NCI-H146 (cell line): ENCODE measurements around the gene WWOX.
"Not testable (repeated sequence)": the region's sequence is repeated elsewhere in the genome, so short reads cannot be mapped to it uniquely, and the experiment has no call there.

ENCODE experiments used
- DNase-seq: peaks from one replicate; lab custom pipeline; 2025; lab: John Stamatoyannopoulos, UW

Gene WWOX

GRCh38 chr16:78099271-78100111, at the start of gene WWOX:
Gene WWOX (plus strand): TSS chr16:78099654.
- peak; percentile 95 for DNase-seq

GRCh38 chr16:78050734-78051400, 48.6 kb upstream of the WWOX start:
- no peak for DNase-seq

DNA sequence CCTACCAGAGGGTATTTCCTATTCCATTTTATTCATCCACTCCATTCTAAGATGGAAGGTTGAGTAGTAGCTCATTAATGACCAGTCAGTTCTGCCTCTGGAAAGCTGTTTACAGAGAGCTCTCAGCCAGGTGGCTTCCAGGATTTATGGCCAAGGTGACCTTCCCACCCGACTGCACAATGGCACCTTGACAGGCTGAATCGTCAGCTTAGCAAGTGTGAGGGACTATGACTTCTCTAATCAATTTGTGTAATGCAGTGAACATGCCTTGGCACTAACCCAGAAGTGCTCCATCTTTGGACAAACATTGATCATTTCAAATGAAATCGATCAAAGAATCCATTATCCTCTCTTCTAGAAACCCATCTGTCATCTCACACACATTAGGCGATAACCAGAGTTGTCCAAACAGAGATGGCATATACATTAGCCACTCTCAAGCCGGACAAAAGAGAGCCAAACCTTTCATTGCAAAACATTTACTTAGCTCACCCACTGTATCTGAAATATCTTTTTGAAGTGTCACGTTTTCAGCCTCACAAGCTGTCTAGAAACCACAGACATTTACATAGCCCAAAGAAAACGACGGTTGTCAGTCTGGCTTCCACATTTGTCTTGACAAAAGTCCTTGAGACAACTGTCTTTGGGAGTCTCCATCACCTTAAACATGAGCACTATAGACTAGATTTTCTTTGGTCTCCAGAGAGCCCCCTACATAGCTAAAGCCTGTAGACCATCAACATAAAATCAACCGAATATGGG, 41.5 kb upstream of the WWOX start:
- peak; percentile 62 for DNase-seq

- not testable (repeated sequence) for DNase-seq
Observed at GRCh38 chr16:78059806-78060205, 39.6 kb upstream of the WWOX start.

DNA sequence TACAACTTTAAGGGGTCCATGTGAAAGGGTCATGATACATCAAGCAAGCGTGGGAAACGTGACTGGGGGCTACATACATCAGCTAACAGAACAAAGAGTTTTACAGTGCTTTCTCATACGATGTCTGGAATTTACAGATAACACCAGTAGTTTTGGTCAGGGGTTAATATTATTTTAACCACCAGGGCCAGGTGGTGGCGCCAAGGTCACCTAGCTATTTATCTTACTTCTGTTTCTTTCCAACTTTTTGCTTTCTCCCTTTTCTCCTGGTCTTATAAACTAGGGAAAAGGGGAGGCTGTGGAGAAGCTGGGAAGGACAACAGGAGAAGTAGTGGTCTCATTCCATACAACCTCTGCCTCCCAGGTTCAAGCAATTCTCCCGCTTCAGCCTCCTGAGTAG, 39.2 kb upstream of the WWOX start:
- no peak for DNase-seq

- peak; percentile 3 for DNase-seq
Observed at GRCh38 chr16:78060809-78061208, 38.6 kb upstream of the WWOX start.

DNA sequence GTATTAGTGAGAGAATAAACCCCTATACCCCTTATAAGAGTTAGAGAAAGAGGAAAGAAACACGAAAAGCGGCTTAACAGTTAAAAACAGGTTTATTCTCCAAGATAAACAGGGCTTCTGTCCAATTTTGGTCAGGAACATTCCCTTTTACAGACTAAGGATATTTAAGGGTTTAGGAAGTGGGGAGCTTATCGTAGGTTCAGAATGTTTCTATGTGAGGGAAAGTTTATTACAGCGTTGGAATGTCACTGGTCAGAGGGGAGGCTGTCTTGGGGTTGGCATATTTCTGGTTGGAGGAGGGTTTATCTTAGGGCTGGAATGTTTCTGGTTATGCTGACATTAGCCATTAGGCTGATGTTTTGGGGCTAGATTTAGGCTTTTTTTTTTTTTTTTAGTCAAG, 34.1 kb upstream of the WWOX start:
- DNase-seq = no peak

- DNase-seq = no peak
Observed at GRCh38 chr16:78069913-78070312, 29.5 kb upstream of the WWOX start.

DNA sequence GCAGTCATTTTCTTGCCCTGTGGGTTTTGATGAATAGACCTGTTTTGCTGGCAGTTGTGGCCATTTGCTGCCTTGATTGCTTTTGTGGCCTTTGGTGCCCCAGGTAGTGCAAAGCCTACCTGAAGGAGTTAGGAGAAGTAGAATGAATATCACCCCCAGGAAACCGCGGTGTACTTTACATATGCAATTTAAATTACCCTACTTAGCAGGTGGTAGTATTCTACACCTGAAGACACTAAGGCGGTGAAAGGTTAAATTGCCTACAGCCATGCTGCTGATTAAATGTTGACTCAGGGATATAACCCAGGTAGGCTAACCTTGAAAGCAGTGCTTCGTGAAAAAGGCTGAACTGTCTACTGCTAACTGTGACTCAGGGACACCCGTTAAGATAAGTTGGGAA, 27.2 kb upstream of the WWOX start:
- peak; percentile 41 for DNase-seq

- DNase-seq = no peak
Observed at GRCh38 chr16:78075800-78076199, 23.7 kb upstream of the WWOX start.

- no peak for DNase-seq
Observed at GRCh38 chr16:78081341-78081740, 18.1 kb upstream of the WWOX start.

DNA sequence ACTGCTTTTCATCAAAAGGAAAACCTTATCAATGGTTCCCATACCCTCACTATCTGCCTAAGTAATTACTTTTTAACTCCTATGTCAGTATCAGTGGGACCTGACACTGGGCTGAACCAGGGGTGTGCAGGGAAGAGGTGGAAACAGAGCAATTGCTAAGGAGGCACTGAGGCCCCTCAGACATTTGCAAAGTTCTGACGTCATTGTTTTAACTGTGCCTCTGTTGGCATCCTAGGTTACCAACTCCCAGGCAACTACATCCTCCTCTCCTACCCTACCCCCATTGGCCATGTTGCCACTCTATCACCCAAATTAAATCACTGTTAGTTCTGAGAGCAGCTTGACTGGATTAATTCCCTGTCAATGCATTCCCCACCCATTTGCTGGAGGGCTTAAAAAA, 8.0 kb upstream of the WWOX start:
- no peak for DNase-seq

DNA sequence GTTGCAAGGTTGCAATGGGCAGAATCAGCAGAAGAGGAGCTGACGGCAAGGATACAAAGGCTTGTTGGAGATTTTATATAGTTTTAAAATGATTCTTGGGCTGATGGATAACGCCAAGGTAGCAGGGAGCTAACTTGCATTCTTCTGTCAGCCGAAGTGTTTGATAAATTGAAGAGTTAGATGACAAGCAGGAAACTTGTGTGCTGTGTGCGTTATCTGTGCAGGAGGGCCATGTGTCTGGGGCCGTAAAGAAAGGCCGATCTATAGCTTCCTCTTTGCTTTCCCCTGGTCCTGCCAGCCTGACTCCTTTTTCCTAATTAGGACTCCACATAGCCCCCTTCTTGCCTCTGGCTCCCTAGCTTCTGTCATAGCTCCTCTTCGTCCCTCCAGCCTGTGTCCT, 6.7 kb upstream of the WWOX start:
- no peak for DNase-seq

DNA sequence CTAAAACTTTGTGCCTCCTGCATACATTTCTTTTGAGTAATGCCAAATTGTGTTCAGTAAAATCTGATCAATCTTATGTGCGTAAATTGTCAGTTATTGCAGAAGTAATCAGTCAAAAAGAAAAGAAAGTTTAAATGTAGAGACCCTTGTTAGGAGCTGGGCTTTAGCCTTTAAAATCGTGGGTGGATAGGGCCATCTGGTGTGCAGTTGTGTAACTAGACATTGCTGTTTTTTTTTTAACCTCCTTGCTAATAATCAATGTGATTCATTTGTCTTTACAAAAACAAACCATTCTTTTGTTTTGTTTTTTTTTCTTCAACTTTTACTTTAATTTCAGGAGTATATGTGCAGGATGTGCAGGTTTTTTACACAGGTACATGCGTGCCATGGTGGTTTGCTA, 5.3 kb upstream of the WWOX start:
- DNase-seq = no peak

DNA sequence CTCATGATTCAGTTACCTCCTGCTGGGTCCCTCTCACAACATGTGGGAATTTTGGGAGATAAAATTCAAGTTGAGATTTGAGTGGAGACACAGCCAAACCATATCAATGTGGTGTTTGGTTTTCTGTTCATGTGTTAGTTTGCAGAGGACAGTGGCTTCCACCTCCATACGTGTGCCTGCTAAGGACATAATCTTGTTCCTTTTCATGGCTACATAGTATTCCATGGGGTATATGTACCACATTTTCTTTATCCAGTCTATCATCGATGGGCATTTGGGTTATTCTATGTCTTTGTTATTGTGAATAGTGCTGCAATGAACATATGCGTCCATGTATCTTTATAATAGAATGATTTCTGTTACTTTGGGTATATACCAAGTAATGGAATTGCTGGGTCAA, 4.5 kb upstream of the WWOX start:
- no peak for DNase-seq

GRCh38 chr16:78096386-78096785, 3.1 kb upstream of the WWOX start:
- no peak for DNase-seq

- DNase-seq = no peak
Observed at GRCh38 chr16:78097548-78097947, 1.9 kb upstream of the WWOX start.

GRCh38 chr16:78098087-78098486, 1.4 kb upstream of the WWOX start:
- no peak for DNase-seq

- peak; percentile 19 for DNase-seq
Observed at GRCh38 chr16:78098595-78099270, 721 bp upstream of the WWOX start.

DNA sequence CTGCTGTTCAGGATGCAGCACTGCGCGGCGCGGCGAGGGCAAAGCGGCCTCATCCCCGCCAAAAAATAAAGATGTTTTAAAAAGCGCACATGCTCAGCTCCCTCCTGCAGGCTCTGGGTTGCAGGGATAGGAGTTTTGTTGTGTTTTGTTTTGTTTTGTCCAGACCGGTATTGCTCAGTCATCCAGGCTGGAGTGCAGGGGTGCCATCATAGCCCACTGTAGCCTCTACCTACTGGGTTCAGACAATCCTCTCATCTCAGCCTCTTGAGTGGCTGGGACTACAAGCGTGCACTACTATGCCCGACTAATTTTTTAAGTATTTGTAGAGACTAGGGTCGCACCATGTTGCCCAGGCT, 636 bp downstream of the WWOX start:
- DNase-seq = no peak

GRCh38 chr16:78102122-78102660, 2.7 kb downstream of the WWOX start:
- DNase-seq = no peak

DNA sequence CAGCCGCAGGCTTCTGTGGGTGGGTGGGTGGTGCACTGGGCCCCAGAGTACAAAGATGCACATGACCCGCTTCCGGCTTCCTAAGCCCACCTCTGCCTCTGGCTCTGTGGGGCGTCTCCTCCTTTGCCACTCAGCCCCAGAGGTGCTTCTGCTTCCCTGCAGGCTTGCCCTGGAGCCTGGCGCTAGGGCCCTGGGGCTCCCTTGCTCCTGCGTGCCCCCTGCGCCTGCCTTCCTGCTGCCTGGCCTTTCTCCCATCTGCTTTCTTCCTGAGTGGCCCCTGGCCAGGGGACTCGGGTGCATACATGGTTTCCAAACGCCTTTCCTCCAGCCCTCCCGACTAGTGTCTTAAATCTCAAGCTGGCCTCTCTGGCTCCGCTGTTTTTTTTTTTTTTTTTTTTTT, 3.4 kb downstream of the WWOX start:
- DNase-seq = no peak
